ENCODE data around the gene IVD. TPM values are rescaled to one million over a fixed set of nuclear protein-coding genes. Genes with fewer than 3 reads are reported as not detected.

IVD gene
- total and polyA plus RNA-seq, 9 of the 15 experiments (the other 6 are each of a cell fraction or from before 2014, with no cell fraction given), result 0.15 to 4.5 (median 2.4) TPM

DNA sequence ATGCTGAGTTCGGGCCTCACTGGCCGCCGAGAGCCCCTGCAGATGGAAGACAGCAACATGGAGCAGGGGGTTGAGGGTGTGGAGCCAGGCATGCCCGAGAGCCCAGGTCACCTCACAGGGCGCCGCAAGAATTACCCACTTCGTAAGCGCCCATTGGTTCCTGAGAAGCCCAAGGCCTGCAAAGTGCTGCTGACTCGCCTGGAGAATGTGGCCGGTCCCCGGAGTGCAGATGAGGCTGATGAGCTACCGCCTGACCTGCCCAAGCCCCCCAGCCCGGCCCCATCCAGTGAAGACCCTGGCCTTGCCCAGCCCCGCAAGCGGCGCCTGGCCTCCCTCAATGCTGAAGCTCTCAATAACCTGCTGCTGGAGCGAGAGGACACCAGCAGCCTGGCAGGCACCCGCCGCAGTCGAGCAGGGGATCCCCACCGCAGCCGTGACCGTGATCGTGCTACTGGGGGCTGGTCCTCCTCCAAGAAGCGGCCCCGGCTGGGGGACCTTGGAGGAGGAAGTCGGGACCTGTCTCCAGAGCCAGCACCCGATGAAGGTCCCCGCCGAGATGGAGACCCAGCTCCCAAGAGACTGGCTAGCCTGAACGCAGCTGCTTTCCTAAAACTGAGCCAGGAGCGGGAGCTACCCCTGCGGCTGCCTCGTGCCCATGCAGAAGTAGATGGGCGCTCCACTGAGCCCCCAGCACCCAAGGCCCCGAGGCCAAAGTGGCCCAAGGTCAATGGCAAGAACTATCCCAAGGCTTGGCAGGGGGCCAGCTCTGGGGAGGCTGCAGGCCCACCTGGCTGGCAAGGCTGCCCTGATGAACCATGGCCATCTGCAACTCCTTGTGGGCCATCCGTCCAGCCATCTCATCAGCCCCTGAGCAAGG is 53.1 kb downstream of the IVD start:
- Histone ChIP-seq H3K27me3 (ENCODE audit: control insufficient read depth in 2 of 2, insufficient read depth in 2 of 2, low read length in 2 of 2) (no peaks in the 10 kb centered on the region), H4K20me1 (replicated peaks; ENCODE audit: control insufficient read depth, insufficient read depth, low read length) (peaks cover 51% of the 10 kb centered on the region), H3K4me2 (ENCODE audit: insufficient read depth, low read length) (no peak overlapping the region), H3K4me1 (replicated peaks in 1 of 2; ENCODE audit: control insufficient read depth in 2 of 2, insufficient read depth in 2 of 2, low read length in 2 of 2) (peaks cover 16 to 34% of the 10 kb centered on the region in 2 experiments), H3K9ac (ENCODE audit: insufficient read depth in 1 of 2, low read depth in 2 of 2, low read length in 2 of 2) (peak overlapping the region in 1 of 2 experiments; percentile 24; a peak in 1 of 4 replicates), H3K36me3 (ENCODE audit: control insufficient read depth, insufficient read depth, low read length) (peaks cover 55% of the 10 kb centered on the region; the same call in 2 of the 3 replicates), H3K9me3 (replicated peaks; ENCODE audit: control insufficient read depth, insufficient read depth, low read depth, low read length) (no peaks in the 10 kb centered on the region), H2AFZ (ENCODE audit: low read depth, low read length) (no peak overlapping the region), H3K79me2 (ENCODE audit: control insufficient read depth, insufficient read depth, low read length) (peaks cover 53% of the 10 kb centered on the region), H3K4me3 (no peak overlapping the region), H3K9me1 (ENCODE audit: control insufficient read depth, insufficient read depth, low read length) (peaks cover 15% of the 10 kb centered on the region), H3K27ac (ENCODE audit: extremely low read depth, low read depth, low read length) (no peak overlapping the region)
- ATAC-seq, result no peak
- 98% methylated on average over 18 of the region's 37 CpGs for WGBS (ENCODE audit: insufficient coverage, low coverage, missing lambda C conversion rate)
- POLR2A ChIA-PET, result interaction anchor here (0.6 to 1.2 kb wide), 5 partner anchors 8 to 39 kb away, joined by 3 to 9 read pairs (median 3); partner anchors contain the start of gene CHST14
- FAIRE-seq, result no peak
- BruUV-seq (replicated peaks), result no TSS peak
- TF ChIP-seq, protein P1, sequence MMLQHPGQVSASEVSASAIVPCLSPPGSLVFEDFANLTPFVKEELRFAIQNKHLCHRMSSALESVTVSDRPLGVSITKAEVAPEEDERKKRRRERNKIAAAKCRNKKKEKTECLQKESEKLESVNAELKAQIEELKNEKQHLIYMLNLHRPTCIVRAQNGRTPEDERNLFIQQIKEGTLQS (IDR thresholded peaks at IDR 0.05), result no peak
- TF ChIP-seq, protein P1 (CRISPR knock-in tag; conservative IDR thresholded peaks at IDR 0.05), result no peak
- TF ChIP-seq U2AF1 (optimal IDR thresholded peaks at IDR 0.05; ENCODE audit: low read depth, low read length) (no peak), POLR2G (IDR thresholded peaks at IDR 0.05; ENCODE audit: low read depth, low read length) (peak; percentile 27; the same call in 1 of the 2 replicates), NFIC (IDR thresholded peaks at IDR 0.05) (peak; percentile 78), ETV5 (CRISPR knock-in tag; IDR thresholded peaks at IDR 0.05; ENCODE audit: low read depth) (no peak), GTF2B (IDR thresholded peaks at IDR 0.05; ENCODE audit: extremely low read depth, insufficient read length) (no peak)
- CTCF ChIA-PET (ENCODE audit: low intra/inter-chr PET ratio), result no interaction called here
- no peak for DNase-seq (ENCODE audit: extremely low read depth in 1 of 4, low spot score in 3 of 4)
- intact Hi-C loops (cut with micrococcal nuclease), result no loop called here
- in situ Hi-C loops (cut with MboI), result no loop called here
